Measurements from ENCODE around the gene ADARB1.

The ADARB1 gene

DNA sequence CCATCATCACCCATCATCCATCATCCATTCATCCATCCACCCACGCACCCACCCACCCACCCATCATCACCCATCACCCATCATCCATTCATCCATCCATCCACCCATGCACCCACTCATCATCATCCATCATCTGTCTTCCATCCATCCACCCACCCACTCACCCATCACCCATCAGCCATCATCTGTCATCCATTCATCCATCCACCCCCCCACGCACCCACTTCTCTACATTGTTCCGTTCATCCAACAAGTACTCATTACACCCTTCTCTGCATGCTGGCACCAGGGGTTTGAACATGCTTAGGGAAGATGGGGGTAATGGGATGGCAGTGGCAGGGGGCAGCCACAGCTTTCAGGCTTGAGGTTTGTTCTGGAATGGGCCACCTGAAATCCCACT is 82.1 kb downstream of the ADARB1 start:
- no peak for DNase-seq

DNA sequence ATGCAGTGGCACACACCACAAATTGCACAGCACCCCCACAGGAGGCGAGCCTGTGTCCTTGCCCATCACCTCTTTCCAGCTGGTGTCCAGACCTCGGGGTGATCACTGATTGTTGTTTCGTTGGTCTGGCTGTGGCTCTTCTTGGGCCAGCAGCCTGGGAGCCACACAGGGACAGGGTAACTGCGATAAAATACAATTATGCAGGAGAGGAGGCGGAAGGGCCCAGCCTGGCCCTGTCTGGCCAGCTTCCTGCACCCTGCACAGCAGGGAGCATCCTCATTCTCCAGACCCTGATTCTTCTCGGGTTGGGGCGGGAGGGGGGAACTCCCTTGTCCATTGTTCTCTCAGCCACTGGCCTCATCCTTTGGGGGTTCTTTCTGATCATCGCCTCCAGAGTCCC is 83.6 kb downstream of the ADARB1 start:
- no peak for DNase-seq

DNA sequence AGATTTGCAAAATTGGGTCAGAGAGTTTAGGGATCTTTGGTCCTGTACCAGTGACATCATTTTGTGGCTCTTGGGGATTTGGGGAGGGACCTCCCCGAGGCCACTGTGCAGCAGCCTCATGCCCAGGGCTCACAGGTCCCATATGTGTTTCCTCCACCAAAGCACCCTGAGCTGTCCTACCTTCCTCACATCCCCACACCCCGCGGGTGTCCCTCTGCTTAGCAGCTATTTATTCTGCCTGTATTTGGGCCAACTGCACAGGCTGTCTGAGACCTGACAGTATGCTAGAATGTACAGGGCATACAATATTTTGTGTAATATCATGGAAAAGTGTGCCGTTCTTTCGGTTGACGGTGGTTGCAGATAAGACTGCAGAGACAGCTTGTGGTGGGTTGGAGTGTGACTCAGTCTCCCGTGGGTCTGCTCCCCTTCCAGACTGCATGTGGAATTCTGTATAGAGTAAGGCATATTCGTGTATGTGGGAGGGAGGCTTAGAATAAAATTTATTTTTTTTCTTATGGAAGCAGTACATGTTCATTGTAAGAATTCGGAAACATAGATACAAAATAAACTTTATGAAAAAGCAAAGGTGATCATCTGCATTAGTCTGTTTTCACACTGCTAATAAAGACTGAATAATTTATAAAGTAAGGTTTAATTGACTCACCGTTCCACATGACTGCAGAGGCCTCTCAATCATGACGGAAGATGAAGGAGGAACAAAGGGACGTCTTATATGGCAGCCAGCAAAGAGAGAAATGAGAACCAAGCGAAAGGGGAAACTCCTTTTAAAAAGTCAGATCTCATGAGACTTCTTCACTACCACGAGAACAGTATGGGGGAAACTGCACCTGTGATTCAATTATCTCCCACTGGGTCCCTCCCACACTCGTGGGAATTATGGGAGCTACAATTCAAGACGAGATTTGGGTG is 84.4 kb downstream of the ADARB1 start:
- DNase-seq, result no peak

- DNase-seq, result no peak
Measured at GRCh38 chr21:45160198-45160597, 85.8 kb downstream of the ADARB1 start.

DNA sequence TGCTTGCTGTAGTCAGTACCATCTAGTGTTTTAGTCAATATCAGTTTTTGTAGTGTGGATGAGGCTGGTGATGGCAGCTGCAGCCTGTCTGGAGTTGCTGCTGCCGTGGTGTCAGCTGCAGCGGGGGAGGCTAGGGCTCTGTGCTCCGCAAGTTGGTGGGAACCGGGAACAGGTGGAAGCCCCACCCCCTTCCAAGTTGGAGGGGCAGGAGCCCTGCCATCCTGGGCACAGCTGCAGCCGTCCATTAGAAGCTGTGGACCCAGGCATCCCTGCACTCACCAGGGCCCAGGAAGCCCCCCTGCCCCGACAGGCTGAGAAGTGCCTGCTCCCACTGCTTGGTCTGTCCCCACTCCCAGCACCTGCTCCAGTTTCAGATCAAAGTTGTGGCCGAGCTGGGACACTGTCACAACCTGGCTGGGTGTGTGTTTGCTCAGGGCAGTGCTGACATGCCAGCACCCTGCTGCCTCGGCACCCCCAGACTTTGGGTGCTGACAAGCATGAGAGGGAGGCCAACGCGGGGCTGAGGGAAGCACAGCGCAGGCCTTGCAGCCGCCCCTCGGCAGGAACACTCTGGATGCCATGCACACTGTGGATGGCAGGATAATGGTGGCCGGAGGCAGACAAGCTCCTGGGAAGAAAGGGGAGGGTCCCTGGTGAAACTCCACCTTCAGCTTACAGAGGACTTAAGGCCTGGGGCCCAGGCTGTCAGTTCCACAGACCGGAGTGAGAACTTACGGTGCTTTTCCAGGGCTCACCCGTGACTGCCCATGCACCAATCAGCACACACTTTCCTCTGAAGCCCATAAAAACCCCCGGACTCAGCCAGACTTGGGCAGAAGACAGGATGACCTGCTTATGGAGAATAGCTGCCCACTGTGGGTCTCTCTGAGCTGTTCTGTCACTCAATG is 86.9 kb downstream of the ADARB1 start:
- DNase-seq, result no peak

- no peak for DNase-seq
Measured at GRCh38 chr21:45162115-45162514, 87.7 kb downstream of the ADARB1 start.

DNA sequence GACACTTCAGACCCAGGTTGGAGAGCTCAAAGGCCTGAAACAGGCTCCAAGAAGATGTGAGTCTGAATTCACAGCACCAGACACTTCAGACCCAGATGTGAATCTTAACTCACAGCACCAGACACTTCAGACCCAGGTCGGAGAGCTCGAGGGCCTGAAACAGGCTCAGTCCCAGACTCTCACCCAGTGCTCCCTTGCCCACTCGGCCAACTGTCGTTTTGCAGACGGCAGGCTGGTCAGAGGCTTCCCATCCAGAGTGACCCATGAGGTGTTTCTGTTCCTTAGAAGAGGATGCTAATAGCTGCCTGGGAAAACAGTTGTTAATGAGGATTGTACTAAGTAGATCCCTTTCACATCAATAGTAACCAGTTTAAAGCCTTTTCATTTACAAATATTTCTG is 88.4 kb downstream of the ADARB1 start:
- no peak for DNase-seq

DNA sequence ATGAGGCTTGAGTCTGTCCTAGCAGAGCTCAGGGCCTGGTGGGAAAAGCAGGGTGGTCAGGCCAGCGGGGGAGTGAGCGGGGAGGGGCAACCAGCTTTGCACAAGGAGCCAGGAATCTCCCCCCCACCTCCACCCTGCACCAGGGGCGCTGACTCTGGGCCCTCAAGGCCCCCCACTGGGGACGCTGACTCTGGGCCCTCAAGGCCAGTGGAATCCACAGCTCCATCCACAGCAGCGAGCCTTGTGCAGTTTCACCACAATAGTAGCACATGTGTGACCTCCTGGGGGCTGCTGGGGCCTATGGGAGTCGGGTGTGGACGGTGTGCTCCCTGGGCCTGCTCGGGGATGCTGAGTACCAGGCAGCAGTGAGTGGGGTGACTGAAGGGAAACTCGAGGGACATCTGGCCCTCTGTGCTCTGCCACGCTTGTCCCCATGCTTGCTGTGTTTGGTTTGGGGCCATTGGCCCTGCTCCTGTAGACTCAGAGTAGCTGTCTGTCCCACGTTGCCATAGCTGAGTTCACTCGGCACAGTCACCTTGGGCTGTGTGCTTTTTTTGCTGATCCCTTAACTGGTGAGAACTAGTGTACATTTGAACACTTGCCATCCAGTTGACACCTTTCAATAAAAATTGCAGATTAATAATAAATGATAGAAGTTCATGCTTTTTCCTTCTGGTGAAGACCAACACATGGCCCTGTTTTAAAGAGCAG is 89.2 kb downstream of the ADARB1 start:
- no peak for DNase-seq

DNA sequence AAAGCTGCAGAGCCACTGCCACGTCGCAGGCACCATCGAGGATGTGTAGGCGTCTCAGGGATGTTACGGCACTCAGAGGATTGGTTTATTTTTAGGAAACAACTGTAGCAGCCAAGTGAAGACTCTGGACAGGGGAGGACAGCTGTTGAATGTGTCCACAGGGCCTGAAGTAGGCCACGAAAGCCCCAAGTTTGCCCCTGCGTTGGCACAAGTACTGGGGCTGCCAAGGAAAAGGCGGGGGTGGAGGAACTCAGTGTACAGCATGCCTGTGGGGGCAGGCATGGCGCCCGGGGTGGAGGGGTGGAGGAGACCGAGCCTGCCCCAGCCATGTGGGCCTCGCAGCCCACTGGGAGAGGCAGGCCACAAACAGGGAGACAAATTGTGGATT is 89.7 kb downstream of the ADARB1 start:
- no peak for DNase-seq

DNA sequence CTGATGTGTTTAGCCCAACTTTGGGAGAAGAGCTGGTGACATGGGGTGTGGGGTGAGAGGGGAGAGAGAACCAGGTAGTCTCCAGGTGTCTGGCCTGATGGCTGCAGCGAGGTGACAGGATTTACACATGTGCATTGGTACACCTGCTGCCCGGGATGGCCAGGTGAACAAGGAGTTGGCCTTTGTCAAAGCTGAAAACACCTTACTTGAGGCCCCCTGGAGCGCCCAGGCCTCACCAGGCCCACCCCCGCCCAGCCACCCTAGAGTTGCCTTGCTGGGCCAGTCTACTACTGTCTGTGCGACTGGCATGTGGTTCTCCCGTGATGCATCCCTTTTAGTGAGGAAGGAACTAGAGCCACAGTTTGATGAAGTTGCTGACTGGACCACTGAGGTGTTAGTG is 90.5 kb downstream of the ADARB1 start:
- no peak for DNase-seq

GRCh38 chr21:45166931-45167330 is 92.6 kb downstream of the ADARB1 start:
- DNase-seq, result no peak

- DNase-seq, result no peak
Measured at GRCh38 chr21:45167796-45168222, 93.4 kb downstream of the ADARB1 start.

DNA sequence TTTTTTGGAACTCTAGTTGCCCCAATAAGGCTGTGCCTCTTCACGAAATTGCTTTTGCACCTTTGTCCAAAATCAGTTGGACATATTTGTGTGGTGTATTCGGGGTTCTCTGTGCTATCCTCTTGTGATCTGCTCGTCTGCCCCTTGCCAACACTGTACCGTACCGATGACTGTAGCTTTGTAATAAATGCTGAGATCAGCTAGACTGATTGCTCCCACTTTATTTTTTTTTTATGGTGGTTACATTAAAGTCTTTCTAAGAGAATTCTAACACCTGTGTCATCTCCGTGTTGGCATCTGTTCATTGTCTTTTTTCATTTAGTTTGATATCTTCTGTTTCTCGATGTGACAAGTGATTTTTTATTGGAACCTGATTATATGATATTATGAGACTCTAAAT is 94.1 kb downstream of the ADARB1 start:
- DNase-seq, result no peak

GRCh38 chr21:45169001-45169400 is 94.6 kb downstream of the ADARB1 start:
- DNase-seq, result no peak

DNA sequence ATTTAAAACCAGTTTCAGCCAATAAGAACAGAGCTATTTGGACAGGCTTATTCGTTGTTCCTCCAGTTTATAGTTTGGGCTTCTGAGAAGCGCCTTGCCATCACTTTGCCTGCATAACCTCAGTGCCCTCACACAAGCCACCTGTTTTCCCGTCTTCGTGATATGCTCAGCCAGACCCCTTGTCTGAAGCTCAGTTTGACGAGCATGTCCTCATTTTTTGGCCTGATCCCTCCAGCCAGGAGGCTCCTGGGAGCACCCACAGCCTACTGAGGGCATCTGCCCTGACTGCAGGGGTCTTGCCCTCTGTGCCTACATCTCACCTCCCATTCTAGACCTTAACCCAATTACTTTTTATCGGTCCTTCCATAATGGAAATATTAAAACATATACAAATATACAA is 95.3 kb downstream of the ADARB1 start:
- DNase-seq, result no peak

- DNase-seq, result no peak
Measured at GRCh38 chr21:45170987-45171386, 96.6 kb downstream of the ADARB1 start.

- DNase-seq, result no peak
Measured at GRCh38 chr21:45172420-45172819, 98.0 kb downstream of the ADARB1 start.

DNA sequence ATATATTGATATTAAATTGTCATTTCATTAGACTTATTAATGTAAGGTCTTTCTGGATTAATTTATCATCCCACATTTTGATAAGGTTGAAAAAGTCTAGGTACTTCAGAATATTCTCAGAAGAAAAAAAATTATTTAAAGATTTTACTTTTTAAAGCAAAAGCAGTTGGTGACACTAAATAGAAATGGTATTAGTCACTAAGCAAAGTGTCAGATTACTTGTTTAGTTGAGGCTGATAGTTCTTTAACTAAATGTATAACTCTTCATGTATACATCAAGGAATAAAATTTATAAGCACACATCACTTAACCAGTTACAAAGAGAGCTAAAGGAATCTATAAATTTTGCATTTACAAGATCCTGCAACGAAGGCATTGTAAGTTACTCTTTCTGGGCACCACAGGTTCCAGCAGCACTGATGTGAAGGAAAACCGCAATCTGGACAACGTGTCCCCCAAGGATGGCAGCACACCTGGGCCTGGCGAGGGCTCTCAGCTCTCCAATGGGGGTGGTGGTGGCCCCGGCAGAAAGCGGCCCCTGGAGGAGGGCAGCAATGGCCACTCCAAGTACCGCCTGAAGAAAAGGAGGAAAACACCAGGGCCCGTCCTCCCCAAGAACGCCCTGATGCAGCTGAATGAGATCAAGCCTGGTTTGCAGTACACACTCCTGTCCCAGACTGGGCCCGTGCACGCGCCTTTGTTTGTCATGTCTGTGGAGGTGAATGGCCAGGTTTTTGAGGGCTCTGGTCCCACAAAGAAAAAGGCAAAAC is 101.1 kb downstream of the ADARB1 start:
- no peak for DNase-seq

GRCh38 chr21:45176141-45176540 is 101.8 kb downstream of the ADARB1 start:
- DNase-seq, result no peak

GRCh38 chr21:45177039-45177438 is 102.7 kb downstream of the ADARB1 start:
- no peak for DNase-seq

- no peak for DNase-seq
Measured at GRCh38 chr21:45178070-45178608, 103.8 kb downstream of the ADARB1 start.

GRCh38 chr21:45178971-45179370 is 104.6 kb downstream of the ADARB1 start:
- no peak for DNase-seq
